RCC 7860 (cell line): Measurements from ENCODE around the gene ATP9B.

Source experiments
- DNase-seq: peaks from one replicate; pipeline ENCODE4 v3.0.0-alpha.2; 2015; ENCODE audit warnings: low spot score
- FAIRE-seq: peaks from 2 replicates; lab custom pipeline; 2012; peaks lifted over from hg19 to GRCh38; lab: Jason Lieb, UNC

ATP9B gene, protein sequence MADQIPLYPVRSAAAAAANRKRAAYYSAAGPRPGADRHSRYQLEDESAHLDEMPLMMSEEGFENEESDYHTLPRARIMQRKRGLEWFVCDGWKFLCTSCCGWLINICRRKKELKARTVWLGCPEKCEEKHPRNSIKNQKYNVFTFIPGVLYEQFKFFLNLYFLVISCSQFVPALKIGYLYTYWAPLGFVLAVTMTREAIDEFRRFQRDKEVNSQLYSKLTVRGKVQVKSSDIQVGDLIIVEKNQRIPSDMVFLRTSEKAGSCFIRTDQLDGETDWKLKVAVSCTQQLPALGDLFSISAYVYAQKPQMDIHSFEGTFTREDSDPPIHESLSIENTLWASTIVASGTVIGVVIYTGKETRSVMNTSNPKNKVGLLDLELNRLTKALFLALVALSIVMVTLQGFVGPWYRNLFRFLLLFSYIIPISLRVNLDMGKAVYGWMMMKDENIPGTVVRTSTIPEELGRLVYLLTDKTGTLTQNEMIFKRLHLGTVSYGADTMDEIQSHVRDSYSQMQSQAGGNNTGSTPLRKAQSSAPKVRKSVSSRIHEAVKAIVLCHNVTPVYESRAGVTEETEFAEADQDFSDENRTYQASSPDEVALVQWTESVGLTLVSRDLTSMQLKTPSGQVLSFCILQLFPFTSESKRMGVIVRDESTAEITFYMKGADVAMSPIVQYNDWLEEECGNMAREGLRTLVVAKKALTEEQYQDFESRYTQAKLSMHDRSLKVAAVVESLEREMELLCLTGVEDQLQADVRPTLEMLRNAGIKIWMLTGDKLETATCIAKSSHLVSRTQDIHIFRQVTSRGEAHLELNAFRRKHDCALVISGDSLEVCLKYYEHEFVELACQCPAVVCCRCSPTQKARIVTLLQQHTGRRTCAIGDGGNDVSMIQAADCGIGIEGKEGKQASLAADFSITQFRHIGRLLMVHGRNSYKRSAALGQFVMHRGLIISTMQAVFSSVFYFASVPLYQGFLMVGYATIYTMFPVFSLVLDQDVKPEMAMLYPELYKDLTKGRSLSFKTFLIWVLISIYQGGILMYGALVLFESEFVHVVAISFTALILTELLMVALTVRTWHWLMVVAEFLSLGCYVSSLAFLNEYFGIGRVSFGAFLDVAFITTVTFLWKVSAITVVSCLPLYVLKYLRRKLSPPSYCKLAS

DNA sequence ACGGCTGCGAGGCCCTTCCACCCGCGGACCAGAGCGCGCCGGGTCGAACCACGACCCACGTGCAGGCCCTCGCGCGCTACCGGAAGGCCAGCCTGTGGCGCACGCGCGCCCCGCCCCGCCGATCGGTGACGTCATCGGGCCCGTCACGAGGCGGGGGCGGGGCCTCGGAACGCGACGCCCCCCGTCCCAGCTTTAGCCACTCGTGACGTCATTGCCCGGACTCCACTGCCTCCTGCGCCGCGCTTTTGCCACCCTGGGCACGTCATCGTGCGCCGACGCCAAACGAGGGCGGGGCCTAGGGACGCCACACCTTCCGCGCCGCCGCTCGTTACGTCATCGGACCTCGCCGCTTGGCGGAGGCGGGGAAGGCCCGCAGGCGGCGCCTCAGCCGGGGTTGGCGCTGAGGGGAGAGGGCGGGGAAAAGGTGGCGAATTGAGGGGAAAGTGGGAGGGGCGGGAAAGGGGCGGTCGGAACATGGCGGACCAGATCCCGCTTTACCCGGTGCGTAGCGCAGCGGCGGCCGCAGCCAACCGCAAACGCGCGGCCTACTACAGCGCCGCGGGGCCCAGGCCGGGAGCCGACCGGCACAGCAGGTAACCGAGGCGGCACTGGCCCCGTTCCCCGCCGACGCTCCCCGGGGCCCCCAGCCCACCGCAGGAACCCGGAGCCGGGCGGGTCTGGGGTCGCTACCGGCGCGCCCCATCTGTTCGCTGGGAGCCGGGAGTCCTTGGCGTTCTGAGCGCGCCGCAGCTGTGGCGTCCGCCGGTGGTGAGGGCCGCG, at the start of gene ATP9B:
TSS of gene ATP9B (plus strand) at position 458 of the 780 bp plus-strand sequence. CDS start at position 475, 17 bp downstream.
- FAIRE-seq: peak; percentile 4

DNA sequence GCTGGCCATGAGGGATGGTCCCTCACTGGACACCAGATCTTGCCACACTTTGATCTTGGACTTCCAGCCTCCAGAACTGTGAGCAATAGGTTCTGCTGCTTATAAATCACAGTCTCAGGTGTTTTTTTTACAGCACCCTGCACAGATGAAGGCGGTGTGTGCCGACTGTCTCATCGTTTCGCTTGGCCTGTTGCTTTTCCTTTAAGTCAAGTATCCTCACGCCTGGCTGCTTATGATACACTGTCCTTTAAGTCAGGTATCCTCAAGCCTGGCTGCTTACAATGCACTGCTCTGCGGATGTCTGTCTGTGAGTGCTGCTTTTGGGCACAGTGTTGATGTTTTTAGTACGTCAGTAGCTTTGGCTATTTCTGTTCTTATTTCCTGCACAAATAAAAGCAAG, 49.3 kb upstream of the ATP9B start:
- FAIRE-seq (no peak), DNase-seq (no peak)

More for the DNA sequence above, at the start of gene ATP9B:
- DNase-seq: peak; percentile 81

DNA sequence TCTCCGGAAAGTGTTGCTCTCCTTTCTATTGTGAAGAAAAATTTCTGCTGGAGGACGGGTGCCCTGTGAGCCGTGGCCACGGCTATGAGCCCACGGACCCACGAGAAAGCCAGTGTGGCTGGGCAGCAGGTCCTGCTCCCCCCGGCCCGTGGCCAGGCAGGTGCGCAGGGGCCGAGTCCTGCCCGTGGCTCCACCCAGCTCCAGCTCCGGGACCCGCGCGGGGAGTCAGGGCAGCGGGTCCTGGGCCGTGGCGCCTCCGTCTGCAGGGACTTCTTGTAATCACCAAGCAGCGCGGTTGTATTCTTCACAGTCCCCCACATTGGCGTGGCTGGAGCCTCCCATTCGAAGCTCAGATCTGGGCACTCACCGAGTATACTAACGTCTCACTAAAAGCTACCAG, 46.6 kb upstream of the ATP9B start:
- FAIRE-seq: no peak

DNA sequence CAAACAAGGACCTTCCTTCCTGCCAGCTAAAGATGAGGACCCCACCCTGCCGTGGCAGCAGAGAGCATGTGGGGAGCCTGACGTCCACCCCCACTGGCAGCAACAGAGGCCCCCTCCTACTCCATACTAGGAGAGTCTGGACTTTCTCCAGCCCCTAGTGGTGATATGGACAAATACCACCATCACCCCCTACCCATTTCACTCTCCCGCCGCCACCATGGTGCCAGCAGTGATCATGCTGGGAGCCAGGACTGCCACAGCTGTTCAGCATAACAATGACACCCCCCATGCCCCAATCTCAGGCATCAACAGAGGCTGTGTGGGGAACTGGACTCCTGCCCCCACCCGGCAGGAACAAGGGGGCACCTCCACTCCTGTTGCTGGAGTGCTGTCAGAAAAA, 42.7 kb upstream of the ATP9B start:
- DNase-seq: no peak
- FAIRE-seq: no peak

More for the DNA sequence above, 46.6 kb upstream of the ATP9B start:
- DNase-seq: no peak

DNA sequence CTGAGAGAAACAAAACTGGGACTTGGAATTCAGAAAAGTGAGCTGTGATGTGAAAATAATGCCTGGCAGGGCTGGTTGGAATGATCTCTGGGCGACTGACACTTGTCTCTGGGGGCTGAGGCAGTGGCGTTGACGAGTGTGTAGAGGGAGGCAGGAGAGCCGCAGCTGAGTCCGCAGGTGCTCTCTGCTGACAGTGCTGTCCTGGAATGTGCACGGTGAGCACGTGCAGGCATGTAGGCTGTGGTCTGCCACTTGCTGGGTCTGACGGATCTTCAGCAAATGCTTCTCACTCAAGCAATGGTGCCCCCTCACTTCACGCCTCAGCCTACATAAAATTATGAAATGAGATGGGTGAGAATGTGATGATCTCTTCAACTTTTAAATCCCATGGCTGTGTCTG, 38.5 kb upstream of the ATP9B start:
- no peak for FAIRE-seq

DNA sequence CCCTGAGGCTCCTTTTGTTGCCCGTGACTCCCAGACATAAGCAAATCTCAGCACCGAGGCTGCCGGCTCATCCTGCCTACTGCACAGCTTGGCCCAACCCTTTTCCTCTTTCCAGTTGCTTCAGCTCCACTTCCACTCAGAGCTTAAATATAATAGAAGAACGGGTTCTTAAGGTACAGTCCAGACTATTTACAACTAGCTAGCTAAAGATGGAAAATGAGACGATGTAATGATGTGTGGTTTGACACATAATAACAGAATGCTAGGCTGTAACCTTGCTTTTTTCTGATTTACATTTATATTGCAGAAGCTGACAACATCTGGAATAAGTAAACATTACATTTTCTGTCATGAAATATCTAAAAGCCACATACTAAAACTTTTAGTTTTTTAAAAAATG, 26.9 kb upstream of the ATP9B start:
- DNase-seq (no peak), FAIRE-seq (no peak)

More for the DNA sequence above, 38.5 kb upstream of the ATP9B start:
- DNase-seq: no peak

DNA sequence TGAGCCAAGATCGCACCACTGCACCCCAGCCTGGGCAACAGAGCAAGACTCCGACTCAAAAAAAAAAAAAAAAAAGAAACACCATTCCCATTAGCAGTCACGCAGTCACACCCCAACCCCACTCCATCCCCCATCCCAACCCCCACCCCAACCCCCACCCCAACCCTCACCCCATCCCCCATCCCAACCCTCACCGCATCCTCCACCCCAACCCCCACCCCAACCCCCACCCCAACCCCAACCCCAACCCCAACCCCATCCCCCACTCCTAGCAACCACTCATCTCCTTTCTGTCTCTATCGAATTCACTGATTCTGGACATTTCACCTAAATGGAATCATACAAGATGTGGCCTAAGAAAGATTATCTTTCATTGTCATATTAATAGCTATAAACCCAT, 25.9 kb upstream of the ATP9B start:
- DNase-seq: no peak
- no peak for FAIRE-seq

DNA sequence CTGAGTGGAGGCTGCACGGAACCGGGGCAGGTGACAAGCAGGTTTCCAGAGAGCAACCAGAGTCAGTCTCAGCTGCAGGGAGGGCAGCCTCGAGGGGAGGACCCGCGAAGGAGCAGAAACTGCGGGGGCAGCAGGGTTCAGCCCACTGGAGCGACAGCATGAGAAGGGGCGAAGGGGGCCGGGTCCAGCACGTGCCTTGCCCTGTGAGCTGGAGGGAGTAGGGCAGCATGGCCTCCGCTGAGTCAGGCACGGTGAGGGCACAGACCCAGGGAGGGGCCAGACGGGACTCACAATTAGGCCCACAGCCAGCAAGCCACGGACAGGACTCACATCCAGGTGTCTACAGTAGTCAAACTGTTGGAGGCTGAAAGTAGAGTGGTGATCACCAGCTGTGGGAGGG, 22.7 kb upstream of the ATP9B start:
- no peak for FAIRE-seq
- DNase-seq: no peak

DNA sequence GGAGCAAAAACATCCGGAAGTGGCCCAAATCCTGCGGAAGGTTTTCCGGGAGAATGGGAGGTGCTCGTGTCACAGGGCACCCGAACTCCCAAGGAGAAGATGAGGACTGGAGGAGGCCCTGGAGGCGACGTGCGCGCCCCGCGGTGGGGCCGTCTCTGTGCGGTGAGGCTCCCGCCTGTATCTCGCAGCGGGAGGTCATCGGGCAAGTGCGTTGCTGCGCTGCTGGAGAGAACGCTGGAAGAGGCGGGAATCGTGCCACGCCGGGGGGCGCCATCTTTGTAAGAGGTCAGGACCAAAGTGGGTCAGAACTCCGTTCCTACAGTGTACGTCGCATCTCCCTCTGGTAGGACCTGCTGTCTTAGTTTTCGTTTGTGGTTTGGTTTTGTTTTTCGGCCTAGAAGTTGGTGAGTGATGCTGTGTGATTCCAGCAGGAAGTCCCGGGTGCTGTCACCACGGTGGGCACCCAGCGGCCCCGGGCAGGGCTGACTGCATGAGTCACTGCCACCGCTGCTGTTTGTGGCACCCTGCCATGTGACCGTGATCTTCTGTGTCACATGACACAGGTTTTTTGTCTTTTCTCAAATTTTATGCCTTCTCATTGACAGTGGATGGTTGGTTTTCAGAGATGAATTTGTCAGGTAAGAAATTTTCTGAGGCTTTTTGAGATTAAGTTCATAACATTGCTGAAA, 21.5 kb upstream of the ATP9B start:
- peak; percentile 23 for DNase-seq
- FAIRE-seq: no peak

DNA sequence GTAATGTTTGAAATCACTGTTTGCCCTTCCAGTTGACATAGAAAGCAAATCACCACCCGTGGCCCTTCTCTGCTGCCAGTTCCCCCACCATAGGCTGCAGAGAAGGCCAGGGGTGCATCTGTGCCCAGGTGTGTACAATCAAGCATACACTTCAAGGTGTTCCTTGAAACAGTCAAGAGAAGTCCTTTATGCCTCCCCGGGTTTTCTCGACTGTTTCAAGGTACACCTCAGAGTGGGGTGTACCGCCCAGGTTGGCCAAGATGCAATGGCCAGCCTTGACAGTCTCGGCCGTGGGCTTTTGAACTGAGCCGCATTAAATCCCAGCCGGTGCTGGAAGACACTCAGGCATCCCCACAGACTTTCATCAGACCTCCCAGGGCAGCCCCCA, 21.0 kb upstream of the ATP9B start:
- no peak for FAIRE-seq
- DNase-seq: no peak

DNA sequence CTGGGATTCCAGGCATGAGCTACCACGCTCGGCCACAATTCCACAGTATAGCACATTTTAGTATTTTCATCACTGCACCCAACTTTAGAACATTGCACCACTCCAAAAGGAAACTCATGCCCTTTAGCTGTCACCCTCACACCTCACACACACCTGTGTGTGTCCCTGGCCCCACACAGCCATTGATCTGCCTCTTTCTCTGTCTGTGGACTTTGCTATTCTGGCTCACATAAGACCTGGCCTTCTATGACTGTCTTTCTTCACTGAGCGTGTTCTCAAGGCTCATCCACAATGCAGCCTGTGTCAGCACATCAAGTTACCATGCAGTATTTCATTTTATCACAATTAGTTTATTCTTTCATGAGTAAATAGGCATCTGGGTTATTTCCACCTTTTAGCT, 19.7 kb upstream of the ATP9B start:
- FAIRE-seq (no peak), DNase-seq (no peak)

DNA sequence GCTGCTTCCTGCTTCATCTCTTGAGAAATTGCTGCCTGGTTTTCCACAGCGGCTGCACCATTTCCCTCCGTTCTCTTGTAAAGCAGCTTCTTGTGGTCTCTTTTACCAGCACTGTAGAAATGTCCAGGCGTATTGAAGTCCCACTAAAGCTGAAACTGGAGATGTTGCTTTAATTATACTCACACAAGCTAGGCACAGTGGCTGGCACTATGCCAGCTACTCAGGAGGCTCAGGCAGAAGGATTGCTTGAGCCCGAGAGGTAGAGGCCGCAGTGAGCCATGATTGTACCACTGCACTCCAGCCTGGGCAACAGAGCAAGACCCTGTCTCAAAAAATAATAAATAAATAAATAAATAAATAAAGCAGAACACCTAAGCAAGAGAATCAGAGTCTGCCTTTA, 19.2 kb upstream of the ATP9B start:
- no peak for DNase-seq
- no peak for FAIRE-seq

DNA sequence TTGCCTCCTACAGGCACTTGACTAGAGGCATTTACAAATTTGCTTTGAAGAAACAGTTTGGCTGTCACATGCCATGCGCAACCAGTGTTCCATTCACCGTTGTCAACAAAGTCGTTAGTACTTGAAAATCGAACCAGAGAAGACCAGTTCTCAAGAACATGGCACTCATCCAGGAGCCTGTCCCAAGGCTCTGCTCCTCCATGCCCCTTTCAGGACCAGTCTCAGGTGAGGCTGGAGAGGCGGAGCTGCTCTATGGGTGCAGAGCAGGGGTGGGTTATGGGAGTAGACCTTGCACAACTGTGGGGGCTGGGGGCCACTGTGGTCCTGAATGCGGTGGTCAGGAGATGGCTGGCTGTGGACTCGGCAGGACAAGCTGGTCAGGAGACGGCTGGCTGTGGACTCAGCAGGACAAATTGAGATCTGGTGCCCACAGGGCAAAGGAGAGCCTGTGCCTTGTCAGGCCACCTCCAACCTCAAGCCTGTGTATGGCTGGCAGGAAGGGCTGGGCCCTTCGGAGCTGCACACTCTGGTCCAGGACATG, 12.3 kb upstream of the ATP9B start:
- FAIRE-seq (no peak), DNase-seq (no peak)

DNA sequence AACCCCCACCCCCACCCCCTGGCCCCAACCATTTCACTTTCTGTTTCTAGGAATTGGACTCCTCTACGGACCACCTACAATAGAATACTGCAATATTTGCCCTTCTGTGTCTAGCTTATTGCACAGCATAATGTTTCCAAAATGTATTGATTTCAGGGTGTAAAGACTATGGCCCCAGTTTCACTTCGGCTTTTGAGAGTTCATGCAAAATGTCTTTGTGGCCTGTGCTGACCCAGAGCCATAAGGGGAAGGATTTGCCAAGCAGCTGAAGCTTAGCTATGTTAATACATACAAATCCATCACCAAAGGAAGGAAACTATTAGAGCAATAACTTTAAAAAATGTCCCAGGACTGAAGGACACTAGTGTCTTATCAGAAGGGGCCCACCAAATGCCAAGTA, 11.2 kb upstream of the ATP9B start:
- FAIRE-seq: no peak

DNA sequence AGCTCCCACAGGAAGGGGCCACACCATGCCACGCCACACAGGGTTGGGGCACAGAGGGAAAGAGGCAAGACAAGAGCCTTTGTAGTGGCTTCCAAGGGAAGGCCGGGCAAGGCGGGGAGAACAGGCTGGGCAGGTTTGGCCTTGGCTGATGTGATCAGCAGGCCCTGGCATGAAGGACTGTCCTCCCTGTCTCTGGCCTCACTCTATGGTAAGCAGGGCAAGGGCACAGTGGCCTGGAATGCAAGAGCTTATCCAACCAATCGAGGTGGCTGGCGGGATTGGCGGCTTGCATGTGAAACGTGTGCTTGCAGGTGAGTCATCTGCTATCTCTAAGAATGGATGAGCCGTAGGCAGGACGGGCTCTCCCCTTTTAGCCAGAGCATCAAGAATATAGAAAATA, 6.4 kb upstream of the ATP9B start:
- FAIRE-seq (no peak), DNase-seq (no peak)

More for the DNA sequence above, 11.2 kb upstream of the ATP9B start:
- no peak for DNase-seq

DNA sequence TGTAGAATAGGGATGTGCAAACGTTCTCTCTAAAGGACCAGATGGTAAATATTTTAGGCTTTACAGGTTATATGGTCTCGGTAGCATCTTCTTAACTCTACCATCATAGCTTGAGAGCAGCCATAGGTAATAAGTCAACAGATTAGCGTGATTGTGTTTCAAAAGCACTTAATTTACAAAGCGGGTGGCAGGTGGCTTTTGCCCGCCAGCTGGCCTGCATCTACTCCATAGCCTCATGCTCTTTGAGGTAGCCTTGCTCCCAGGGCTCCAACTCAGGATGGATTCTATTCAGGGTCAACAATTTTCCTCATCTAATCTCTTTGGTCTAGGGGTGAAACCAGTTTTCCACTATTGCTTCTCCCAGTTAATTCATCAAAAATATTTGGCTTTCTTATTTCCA, 5.0 kb upstream of the ATP9B start:
- DNase-seq (no peak), FAIRE-seq (no peak)

DNA sequence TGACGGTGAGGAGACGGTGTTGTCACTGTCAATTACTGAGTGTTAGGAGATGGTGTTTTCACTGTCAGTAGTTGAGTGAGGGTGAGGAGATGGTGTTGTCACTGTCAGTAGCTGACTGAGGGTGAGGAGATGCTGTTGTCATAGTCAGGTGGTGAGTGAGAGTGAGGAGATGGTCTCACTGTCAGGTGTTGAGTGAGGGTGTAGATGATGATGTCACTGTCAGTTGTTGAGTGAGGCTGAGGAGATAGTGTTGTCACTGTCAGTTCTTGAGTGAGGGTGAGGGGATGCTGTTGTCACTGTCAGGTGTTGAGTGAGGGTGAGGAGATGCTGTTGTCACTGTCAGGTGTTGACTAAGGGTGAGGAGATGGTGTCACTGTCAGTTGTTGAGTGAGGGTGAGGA, 3.4 kb upstream of the ATP9B start:
- no peak for FAIRE-seq
- DNase-seq: no peak

DNA sequence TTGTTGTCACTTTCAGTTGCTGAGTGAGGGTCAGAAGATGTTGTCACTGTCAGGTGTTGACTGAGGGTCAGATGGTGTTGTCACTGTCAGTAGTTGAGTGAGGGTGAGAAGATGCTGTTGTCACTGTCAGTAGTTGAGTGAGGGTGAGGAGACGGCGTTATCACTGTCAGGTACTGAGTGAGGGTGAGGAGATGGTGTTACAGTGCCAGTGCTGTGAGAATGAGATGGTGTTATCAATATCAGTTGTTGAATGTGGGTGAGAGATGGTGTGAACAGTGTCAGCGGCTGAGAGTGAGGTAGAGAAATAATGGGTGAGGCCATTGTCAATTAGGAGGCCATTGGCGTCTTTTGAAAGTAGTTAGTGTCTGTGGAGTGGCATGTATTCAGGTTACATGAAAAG, 1.6 kb upstream of the ATP9B start:
- no peak for DNase-seq
- FAIRE-seq: no peak

DNA sequence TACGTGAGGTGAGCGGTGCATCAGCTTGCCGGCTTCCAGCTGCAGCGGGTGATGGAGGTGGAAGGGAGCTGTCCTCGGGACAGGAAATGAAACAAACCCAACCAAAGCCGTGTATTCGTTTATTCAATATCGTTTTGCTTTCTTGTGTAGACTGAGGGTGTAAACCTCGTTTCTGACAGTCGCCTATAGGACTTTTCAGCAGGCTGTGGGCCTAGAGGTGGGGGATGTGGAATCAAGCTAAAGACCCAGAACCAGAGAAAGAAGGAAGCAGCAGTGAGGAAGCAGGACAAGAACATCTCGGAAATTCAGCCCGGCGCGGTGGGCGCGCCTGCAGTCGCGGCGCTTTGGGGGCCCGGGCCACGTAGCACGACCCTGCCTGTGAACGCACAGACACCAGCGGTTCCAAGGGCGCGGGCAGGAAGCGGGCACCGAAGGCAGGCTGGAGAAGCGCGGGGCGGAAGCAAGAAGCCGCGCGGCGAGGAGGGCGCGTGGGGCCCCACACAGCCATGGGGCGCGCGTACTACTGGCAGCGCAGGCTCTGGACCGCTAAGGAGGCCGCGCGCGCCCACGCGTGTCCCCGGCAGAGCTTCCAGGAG, 755 bp upstream of the ATP9B start:
- FAIRE-seq (no peak), DNase-seq (no peak)
